Endothelial cell of umbilical vein (primary cell): Measurements from ENCODE around the gene LDLRAD4.

Experiments
- EZH2 ChIP-seq: IDR thresholded peaks from 2 replicates; pipeline ENCODE4 v1.6.1; 2012; ENCODE audit warnings: borderline replicate concordance, low read depth, mild to moderate bottlenecking, moderate library complexity, low read length, inconsistent platforms; ENCODE audit not compliant: severe bottlenecking
- POLR2AphosphoS5 ChIP-seq: IDR thresholded peaks from 2 replicates; pipeline ENCODE4 v1.6.1; 2012; ENCODE audit warnings: low read depth, mild to moderate bottlenecking, control low read depth, low read length, moderate library complexity; ENCODE audit not compliant: insufficient read depth
- TF ChIP-seq, protein P1 (sequence below): IDR thresholded peaks from 2 replicates; pipeline ENCODE4 v1.6.1; 2011; ENCODE audit not compliant: insufficient read depth, insufficient read length

GRCh38 chr18:13513481-13513880 lies 294.9 kb downstream of the LDLRAD4 start:
- TF ChIP-seq EZH2 (no peak), POLR2AphosphoS5 (no peak)
- TF ChIP-seq, protein P1, sequence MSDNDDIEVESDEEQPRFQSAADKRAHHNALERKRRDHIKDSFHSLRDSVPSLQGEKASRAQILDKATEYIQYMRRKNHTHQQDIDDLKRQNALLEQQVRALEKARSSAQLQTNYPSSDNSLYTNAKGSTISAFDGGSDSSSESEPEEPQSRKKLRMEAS = no peak
